Measurements from ENCODE around the gene KIRREL1.
"Not testable (repeated sequence)": the region's sequence is repeated elsewhere in the genome, so short reads cannot be mapped to it uniquely, and the experiment has no call there.

Gene KIRREL1

DNA sequence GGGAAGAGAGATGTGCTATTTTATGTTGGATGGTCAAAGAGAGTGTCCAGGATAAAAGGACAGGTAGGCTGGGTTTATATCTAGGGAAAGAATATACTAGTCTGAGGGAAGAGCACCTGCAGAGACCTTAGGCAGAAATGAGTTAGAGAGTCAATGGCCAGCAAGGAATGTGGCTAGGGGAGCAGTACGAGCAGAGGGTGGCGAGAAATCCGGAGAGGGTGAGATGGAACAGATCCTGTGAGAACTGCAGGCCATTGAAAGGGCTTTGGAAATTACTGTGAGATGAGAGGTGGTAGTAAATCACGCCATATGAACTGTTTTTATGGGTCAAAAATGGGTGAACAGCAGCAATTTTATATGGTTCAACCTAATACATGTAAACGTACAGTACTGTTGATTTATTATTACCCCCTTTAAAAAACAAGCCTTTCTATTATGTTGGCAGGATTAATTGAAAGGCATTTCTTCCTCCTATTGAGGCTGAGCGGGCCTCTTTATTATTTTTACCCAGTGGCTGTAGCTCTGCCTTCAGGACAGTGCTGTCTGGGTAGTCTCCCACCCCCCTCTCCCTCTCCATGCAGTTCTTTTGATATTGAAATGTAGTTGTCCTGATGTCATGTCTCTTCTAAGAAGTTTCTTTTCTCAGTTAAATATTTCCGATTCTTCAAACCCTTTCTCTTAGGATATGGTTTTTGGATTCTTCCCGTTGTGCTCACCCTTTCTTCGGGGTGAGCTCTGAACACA, 112.1 kb downstream of the KIRREL1 start:
- no peak for DNase-seq (ENCODE audit: low spot score)

DNA sequence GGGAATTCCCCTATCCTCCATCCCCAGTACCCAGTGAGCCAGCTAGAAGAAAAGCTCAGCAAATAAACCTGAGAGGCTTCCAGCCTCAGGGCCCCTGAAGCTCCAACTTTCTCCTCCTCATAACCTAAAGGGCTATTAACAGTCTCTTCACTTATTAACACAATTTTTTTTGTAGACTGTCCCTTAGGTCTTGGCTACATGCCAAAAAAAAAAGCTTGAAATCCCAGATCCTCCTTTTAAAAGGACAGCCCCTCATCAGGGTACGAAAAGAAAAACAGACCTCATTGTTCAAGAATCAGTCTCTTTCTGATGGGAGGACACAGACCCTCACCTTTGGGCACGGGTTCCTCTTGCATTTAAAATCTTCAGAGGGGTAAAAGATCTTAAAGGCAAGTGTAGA, 114.5 kb downstream of the KIRREL1 start:
- DNase-seq (ENCODE audit: low spot score), result no peak

DNA sequence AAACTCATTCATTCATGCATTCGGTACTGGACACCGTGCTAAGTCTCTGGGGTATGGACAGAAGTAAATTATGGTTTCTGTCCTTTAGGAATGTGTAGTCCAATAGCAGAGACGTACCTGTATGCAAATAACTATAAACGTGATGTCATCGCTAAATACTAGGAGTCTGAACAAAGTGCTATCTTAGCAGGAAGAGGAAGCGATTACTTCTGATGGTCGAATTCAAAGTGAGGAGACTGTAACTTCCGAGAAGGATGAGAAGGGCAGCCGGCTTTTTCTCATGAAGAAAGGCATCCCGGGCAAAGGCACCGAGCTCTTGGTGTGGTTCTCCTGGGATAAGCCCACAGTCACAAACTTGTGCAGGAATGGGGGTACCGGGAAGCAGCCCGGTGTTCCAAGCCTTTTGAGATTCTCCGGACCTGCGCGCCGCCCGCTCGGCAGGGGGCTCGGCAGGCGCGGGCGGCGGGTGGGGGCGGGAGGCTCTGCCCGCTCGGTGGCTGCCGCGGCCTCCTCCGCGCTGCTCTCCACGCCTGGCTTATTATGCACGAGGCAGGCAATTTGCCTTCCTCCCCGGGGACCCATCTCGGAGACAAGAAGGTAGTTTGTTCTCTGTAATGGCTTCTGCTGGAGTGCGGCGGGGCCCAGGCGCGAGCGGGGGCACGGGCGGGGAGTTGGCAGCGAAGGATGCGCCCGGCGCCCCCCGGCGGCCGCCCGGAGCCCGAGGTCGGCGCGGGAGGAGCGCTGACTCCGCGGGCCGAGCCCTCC, 119.7 kb downstream of the KIRREL1 start:
- DNase-seq (ENCODE audit: low spot score), result peak; percentile 77

DNA sequence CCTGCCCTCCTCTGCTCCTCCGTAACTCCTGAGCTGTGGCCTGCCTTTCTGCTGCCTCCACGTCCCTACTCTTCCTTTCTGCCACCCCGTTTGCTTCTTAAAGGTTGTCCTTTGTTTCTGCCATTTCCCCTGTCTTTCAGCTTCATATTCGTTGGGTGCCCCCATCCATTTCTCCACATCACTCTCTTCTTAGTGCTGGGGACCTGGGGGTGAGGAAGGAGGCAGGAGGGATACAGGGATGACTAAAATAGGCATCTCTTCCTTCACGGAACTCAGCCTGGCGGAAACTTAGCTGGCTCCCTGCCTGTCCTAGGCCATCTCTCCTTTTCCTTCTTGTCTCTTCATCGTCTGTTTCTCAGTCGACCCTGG, 120.3 kb downstream of the KIRREL1 start:
- no peak for DNase-seq (ENCODE audit: low spot score)

DNA sequence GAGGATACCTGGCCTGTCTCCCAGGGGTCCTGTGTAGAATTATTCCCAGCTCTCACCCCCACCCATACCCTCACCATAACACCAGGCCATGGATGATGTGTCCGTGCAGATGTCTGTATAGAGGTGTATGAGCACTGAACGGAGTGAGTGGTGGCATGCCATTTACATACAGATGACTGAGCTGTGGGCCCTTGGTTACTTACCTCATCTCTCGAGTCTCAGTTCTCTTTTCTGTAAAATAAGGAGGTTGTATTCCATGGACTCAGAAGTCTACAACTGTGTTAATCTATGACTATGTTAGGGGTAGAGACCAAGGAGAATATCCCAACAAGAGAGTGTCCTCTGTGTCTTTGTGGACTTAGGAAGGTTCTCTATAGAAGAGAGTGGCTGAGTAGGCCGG, 121.7 kb downstream of the KIRREL1 start:
- no peak for DNase-seq (ENCODE audit: low spot score)

DNA sequence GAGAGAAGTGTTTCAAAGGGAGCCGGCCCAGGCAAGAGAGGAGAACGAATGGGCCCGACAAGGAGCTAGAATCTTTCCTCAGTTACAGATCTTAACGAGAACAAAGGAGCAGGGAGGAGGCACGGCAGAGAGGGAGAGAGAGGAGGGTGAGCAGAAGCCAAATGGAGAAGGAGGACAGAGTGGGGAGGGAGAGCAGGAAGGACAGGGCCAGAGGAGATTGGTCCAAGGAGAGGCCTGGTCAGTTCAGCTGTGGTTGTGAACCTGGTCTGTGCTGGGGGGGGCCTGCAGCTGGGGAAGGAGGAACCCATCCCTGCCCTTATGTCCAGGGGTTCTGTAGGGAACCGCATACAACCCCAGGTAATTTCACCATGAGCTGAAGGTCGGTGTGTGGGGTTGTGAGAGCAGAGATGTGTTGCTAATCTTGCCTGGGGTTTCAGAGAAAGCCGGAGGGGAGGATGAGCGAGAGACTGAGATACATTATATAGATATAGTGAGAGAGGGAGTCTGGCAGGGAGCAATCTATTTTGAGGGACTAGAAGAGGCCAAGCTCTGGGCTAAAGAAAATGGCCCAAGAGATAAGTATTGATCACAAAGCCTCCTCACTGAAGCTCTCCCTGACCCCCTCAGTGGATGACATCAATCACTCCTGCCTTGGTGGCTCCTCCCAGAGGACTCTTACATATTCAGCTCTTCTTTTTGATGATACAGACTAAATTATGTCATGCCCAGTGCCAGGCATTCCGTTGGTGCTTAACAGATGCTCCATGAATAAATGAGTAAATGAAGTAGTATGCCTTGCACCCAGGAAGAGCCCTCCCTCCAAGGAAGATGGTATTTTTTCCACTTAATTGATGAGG, 123.1 kb downstream of the KIRREL1 start:
- DNase-seq (ENCODE audit: low spot score), result no peak

DNA sequence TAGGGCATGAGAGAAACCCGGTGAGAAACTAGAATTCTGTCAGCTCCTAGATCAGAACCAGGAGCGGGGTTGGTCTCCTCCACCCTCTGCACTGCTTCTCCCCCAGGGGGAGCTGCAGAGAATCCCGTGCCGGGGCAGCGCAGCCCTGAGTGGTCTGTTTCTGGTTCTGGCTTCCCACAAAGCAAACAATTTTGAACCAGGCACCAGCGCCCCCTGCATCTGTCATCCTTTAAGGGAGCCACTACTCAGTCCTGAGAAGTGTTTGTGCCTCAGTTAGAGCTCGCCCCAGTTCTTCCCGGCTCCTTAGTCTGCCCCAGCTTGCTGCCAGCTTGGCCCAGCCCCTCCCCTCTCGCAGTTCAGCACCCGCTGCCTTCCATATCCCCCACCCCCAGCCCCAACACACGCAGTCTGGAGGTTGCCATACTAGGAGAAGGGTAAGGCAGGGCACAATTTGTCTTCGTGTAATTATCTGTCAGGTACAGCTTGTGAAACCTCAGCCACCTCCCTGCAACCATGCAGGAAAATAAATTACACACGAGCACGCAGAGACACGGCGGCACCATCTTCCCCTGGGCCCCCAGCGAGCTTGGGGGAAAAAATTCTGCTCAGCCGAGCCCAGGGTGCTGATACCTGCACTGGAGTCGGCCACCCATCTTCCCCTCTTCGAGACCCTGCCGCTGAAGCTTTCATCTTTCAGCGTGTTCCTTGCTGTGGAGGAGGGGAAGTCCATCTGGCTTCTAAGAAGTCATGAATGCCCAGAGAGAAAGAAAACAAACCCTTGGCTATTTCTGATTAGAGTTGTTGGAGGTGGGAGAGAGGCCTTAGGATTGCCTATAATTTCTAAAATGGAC, 124.6 kb downstream of the KIRREL1 start:
- peak; percentile 80 for DNase-seq (ENCODE audit: low spot score)

DNA sequence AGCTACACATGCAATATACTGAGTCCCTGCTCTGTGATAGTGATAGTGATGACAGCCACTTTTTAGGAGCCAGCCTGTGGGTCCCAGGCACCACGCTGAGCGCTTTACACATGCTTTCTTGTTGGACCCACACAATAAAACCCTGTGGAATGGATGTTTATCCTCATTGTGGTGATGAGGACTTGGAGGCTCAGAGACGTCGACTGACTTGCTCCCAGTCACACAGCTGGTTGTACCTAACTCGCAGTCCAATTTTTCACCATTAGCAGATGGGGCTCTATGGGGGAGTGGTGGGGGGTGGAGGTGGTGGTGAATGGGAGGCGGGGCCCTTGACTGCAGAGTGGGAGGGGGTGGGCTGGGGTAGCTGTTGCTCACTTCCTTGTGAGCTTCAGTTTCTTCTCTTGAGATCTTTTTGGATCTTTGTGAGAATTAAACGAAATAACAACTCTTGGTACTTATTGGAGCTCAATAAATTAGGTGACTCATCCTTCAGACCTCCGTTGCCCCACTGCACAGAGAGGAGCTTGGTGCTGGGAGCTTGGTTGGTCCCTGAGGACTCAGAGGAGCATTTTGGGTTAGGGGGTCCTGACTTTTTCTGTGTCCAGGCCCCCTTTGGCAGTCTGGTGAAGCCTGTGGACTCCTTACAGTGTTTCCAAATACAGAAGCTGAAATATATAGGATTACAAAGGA, 125.4 kb downstream of the KIRREL1 start:
- DNase-seq (ENCODE audit: low spot score), result no peak

DNA sequence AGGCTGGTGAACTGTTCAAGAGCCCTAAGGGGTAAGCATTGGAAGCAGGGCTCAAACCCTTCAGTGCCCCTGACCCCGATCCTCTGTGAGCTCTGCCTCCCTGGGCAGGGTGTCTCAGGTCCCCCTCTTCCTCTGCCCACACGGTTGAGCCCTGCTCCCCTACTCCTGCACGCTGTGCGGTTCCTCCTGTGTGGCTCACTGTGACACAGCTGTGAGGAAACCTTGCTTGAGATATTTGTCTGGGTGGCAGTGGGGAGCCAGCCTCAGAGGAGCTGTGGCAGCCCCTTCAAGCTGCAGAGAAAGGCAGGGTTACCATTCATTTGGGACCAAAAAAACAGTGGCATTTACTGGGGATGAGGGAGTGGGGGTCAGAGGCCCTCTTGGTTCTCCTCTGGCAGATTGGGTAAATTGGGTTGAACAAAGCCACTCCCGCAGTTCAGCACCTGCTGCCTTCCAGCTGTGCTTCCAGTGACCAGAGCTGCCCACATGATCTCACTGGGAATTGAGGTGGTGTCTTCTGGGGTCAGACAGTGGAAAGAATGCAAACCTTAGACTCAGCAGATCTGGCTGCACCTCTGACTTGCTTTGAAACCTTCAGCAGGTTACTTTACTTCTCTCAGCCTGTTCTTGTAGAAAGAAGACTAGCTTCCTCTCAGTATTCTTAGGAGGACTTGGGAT, 126.7 kb downstream of the KIRREL1 start:
- DNase-seq (ENCODE audit: low spot score), result no peak

DNA sequence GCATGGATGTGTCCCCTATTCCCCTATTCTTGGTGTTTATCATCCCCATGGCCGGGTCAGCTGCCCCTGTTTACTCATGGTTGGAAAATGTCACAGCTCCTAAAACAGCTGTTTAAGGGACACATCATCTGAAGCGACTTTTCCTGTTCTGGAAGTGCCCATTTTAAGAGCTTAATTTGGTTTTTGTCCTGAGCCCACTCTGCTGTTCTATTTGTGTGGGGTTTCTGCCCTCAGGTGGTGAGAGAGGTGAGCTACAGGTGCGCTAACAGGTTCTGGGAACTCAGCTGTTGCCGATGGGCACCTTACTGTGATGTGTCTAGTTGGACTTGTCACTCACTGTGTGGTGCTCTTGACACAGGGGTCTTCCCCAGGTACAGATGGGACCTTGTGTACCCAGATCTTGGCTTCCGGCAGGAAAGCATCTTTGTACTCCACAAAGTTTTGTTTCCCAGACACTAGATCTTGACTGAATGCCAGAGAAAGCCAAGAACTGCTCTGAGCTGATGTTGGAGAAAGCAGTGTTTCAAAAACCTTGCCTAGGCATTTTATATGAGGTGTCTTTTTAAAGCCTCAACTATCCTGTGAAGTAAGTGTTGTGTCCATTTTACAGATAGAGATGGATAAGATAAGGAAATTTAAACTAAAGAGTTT, 128.3 kb downstream of the KIRREL1 start:
- DNase-seq (ENCODE audit: low spot score), result no peak

DNA sequence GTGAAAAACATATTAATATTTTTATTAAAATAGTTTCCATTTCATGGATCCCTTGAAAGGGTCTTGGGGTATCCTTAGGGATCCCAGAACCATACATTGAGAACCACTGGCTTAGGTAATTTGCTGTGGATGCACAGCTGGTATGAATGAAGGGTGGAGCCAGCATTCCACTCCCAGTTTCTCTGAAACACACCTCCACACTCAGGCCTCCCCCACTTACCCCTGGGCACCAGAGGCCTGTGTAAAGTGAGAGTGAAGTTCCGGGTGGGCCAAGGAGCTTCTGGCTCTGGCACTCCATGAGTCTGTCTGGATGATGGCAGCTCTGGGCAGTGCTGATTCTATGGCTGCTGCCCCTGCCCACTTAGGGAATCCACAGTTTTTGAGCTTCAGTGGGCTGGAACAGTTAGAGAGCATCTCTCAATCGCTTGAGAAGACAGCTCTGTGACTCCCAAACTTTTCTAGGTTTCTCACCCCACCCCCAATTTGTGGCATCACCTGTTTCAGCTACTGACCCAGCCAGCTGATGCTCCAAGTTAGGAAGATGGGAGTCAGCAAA, 129.5 kb downstream of the KIRREL1 start:
- DNase-seq (ENCODE audit: low spot score), result no peak

DNA sequence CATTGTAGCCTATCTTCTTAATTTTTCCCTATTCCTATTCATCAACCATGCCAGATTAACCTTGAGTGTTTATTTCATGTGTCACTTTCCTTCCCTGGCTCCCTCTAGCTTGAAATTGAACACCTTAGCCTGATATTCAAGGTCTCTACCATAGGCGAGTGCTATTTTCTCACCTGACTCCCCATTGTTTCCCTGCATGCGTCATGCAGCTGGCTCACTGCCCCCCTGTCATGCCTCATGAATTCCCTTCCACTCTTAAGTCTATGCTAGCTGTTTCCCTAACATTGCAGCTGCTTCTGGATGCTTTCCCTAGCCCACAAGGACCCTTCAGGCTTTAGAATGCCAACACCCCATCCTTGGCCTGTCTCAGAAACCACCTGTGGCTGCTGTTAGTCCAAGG, 130.6 kb downstream of the KIRREL1 start:
- DNase-seq (ENCODE audit: low spot score), result no peak

DNA sequence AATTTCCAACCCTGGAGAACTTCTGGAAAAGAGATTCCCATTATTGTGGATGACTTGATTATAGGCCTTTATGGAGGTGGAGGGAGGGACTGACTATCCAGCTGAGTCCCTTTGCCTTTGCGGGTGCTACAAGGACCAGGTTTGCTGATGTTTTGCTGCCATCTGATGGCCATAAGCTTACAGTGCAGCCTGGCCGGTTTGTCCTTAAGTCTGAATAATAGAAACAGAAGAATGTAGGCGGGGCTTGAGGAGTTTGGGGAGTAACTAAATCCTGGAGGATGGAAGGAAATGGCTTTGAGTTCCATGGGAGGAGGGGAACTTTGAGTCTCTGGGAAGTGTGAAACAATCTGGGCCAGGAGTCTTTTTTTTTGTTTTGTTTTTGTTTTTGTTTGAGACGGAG, 131.6 kb downstream of the KIRREL1 start:
- peak; percentile 87 for DNase-seq (ENCODE audit: low spot score)

DNA sequence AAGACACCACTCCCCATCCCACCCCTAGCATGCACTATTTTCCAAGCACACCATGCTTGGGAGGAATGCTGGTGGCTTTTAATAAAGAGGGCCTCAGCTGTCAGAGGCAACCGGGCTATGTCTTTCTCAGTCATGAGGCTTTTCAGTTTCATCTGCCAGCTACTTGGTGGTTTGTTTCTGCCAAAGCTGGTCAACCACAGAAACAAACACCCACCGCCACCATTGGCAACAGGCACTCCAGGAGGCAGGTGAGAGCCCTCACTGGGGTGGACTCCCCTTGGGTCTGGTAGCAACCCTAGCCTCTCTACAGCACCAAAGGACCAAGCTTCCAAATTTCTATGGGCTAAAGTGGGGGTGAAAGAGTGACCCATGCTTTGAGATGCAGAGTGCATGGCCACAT, 133.0 kb downstream of the KIRREL1 start:
- no peak for DNase-seq (ENCODE audit: low spot score)

DNA sequence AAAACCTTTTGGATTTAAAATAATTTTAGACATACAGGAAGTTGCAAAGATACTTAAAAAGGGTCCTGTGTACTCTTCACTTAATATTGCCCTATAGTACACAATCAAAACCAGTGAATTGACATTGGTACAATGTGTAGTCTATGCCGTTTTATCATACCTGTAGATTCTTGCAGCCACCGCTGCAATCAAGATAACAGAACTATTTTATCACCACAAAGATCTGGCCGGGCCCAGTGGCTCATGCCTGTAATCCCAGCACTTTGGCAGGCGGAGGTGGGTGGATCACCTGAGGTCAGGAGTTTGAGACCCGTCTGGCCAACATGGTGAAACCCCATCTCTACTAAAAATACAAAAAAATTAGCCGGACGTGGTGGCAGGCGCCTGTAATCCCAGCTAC, 135.1 kb downstream of the KIRREL1 start:
- DNase-seq (ENCODE audit: low spot score), result not testable (repeated sequence)

DNA sequence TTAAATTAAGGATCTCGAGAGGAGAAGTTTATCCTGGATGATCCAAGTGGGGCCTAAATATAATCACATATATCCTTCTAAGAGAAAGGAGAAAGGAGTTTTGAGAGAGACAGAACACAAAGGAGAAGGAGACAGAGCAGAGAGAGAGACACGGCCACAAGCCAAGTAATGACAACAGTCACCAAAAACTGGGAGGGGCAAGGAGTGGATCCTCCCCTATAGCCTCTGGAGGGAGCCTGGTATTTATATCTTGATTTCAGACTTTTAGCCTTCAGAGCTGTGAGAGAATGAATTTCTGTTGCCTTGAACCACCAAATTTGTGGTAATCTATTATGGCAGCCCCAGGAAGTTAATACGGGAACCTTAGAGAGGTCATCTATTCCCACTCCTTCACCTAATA, 137.8 kb downstream of the KIRREL1 start:
- no peak for DNase-seq (ENCODE audit: low spot score)

DNA sequence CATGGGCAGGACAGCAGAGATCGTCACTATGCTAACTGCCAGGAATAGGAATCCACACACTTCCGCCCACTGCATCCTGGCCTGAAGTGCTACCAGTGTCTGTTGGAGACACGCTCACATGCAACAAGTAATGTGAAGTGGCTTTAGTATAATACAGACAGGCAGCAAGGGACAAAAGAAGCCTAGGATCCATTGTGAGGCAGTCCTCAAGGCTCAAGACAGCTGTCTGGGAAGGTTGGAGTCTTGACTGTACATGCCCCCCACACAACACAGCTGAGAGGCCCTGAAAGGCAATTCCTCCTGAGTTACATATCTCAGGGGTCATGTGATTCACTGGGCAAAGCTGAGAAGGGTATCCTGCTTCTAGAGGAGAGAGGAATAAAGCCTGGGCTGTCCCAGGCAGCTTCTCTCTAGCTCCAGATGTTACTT, 147.3 kb downstream of the KIRREL1 start:
- DNase-seq (ENCODE audit: low spot score), result no peak

DNA sequence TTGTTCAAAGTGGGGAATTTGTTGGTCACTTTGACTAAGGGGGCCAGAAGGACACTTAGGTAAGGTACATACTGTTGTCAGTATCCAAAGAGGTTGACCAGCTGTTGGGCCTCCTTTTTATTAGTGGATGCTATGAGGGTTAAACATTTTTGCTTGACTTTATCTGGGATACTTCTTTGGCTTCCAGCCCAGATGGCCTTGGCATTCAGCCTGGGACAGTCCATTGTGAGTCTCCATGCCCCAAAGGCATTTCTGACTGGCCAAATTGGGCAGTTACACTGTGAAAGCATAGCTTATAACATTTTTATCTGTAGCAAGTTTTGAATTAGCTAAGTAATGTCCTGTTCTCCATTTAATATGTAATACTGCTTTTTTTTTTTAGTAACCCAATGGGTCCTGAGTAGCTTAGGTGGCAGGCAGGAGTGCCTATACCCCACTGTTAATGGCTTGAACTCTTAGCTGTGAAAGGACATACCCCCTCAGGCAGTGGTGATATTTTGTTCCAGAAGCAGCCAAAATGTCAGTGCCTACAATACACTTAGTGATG, 151.8 kb downstream of the KIRREL1 start:
- no peak for DNase-seq (ENCODE audit: low spot score)

DNA sequence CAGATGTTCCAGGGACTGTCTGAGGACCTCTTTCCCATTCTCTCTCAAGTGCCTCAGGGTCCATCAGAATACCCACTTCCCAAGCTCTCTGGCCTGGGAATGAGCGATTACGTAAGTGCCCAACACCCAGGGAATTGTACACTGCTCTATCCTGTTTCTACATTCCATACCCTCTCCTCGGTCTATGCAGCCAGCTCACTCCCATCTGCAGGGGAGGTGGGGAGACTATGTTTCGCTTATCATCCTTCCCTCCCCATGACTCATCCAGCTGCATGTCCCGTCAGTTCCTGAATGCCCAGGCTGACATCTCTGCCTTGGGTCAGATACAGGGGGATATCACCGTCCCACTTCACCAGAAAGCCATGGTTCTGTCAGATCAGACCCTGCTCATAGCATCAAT, 152.7 kb downstream of the KIRREL1 start:
- DNase-seq (ENCODE audit: low spot score), result no peak

Data from AG08396 (cell line).